HepG2 (cell line): ENCODE results near the gene FUT4. TPM values are rescaled to one million over a fixed set of nuclear protein-coding genes. Genes with fewer than 3 reads are reported as not detected.

ENCODE experiments used
- ATAC-seq: fragments of 200-7000 bp; cut with Tn5 transposase; 3 replicates; pipeline ENCODE4 v1.9.1; 2020; ENCODE audit warnings: mild to moderate bottlenecking, moderate library complexity
- BruUV-seq: library from RNA; stranded (reverse); fragments of 400-500 nt; replicated peaks from 2 replicates; lab custom pipeline; 2021; lab: Mats Ljungman, UMichigan
- CTCF ChIA-PET: fragments of 300-600 bp; formaldehyde crosslinking; extraction: SDS; loops from one replicate; lab custom pipeline; 2021; ENCODE audit warnings: low total read pairs, inconsistent platforms, low intra/inter-chr PET ratio; lab: Yijun Ruan, JAX
- POLR2A ChIA-PET: fragments of 350-600 bp; sonication (Branson Sonifier 250); formaldehyde crosslinking; loops from one replicate; lab custom pipeline; 2020; ENCODE audit warnings: antibody characterized with exemption, inconsistent platforms; lab: Yijun Ruan, JAX
- DNase-seq: peaks from one replicate; pipeline ENCODE4 v3.0.0-alpha.2; 2015; ENCODE audit warnings: low spot score
- FAIRE-seq: peaks from 3 replicates; lab custom pipeline; 2011; peaks lifted over from hg19 to GRCh38; lab: Jason Lieb, UNC
- H2AFZ ChIP-seq: one replicate; pipeline ENCODE4 v1.6.1; 2011; ENCODE audit warnings: low read length, inconsistent platforms
- H3K27ac ChIP-seq: fragments of 300-600 bp; 3 replicates; pipeline ENCODE4 v1.8.0; 2011; ENCODE audit warnings: mixed run types, mild to moderate bottlenecking, mixed read lengths, low read length, inconsistent platforms; ENCODE audit not compliant: insufficient read depth; ENCODE audit errors: extremely low read length
- H3K27me3 ChIP-seq, 2 experiments: fragments of 200-600 bp in 1 of 2; 2 replicates in 1 of 2; 3 replicates in 1 of 2; pipeline versions ENCODE4 v1.6.0 to v1.8.0; 2011; ENCODE audit warnings: low read length in 2 of 2, mild to moderate bottlenecking in 2 of 2, moderate library complexity in 2 of 2, inconsistent platforms in 1 of 2; ENCODE audit not compliant: insufficient read depth in 2 of 2, control insufficient read depth in 1 of 2
- H3K36me3 ChIP-seq, 2 experiments: fragments of 200-600 bp in 1 of 2; replicated peaks in 1 of 2; 2 replicates in 1 of 2; 3 replicates in 1 of 2; pipeline versions ENCODE4 v1.5.1 to v1.8.0; 2011; ENCODE audit warnings: low read length in 2 of 2, inconsistent platforms in 1 of 2; ENCODE audit not compliant: insufficient read depth in 2 of 2, control insufficient read depth in 1 of 2
- H3K4me1 ChIP-seq: 2 replicates; pipeline ENCODE4 v1.5.1; 2012; ENCODE audit warnings: low read length, inconsistent platforms; ENCODE audit not compliant: insufficient read depth
- H3K4me2 ChIP-seq: 2 replicates; pipeline ENCODE4 v1.6.0; 2011; ENCODE audit warnings: low read depth, low read length, inconsistent platforms
- H3K4me3 ChIP-seq, 3 experiments: fragments of 200-600 bp in 1 of 3; sonication (generic), shearing (Covaris generic) in 1 of 3; replicated peaks in 1 of 3; 2 replicates each; pipeline ENCODE4 v1.5.1; 2011 to 2016; ENCODE audit warnings: low read length in 3 of 3, inconsistent platforms in 2 of 3, low read depth in 2 of 3, mild to moderate bottlenecking in 2 of 3, control low read depth in 1 of 3, mixed read lengths in 1 of 3; ENCODE audit not compliant: insufficient read depth in 1 of 3
- H3K79me2 ChIP-seq: one replicate; pipeline ENCODE4 v1.6.1; 2011; ENCODE audit warnings: low read length, inconsistent platforms; ENCODE audit not compliant: insufficient read depth
- H3K9ac ChIP-seq: 2 replicates; pipeline ENCODE4 v1.6.0; 2011; ENCODE audit warnings: mild to moderate bottlenecking, low read depth, low read length, inconsistent platforms; ENCODE audit not compliant: insufficient read depth
- H3K9me3 ChIP-seq: 2 replicates; pipeline ENCODE4 v1.5.1; 2012; ENCODE audit warnings: mild to moderate bottlenecking, low read length
- H4K20me1 ChIP-seq: 2 replicates; pipeline ENCODE4 v1.6.0; 2011; ENCODE audit warnings: inconsistent platforms, mild to moderate bottlenecking, low read length, moderate library complexity; ENCODE audit not compliant: insufficient read depth
- CEBPG ChIP-seq: IDR thresholded peaks from 2 replicates; pipeline ENCODE4 v1.6.1; 2016
- HNF4A ChIP-seq: sonication (generic); formaldehyde crosslinking; IDR thresholded peaks from 2 replicates; pipeline ENCODE4 v1.4.0; 2020; ENCODE audit warnings: missing genetic modification reagents
- IRF2 ChIP-seq: IDR thresholded peaks from 2 replicates; pipeline ENCODE4 v1.6.1; 2018; ENCODE audit warnings: missing genetic modification reagents, missing compliant biosample characterization
- MIXL1 ChIP-seq: IDR thresholded peaks from 2 replicates; pipeline ENCODE4 v1.6.1; 2016
- RFX3 ChIP-seq: IDR thresholded peaks from 2 replicates; pipeline ENCODE4 v1.6.1; 2016; ENCODE audit warnings: missing biosample characterization, missing genetic modification reagents
- SIX1 ChIP-seq: sonication (generic); formaldehyde crosslinking; IDR thresholded peaks from 2 replicates; pipeline ENCODE4 v1.4.0; 2020; ENCODE audit warnings: missing genetic modification reagents, borderline replicate concordance
- SIX4 ChIP-seq: sonication (generic); formaldehyde crosslinking; IDR thresholded peaks from 2 replicates; pipeline ENCODE4 v1.4.0; 2020; ENCODE audit warnings: missing genetic modification reagents
- TBX3 ChIP-seq: fragments of 450-650 bp; IDR thresholded peaks from 2 replicates; pipeline ENCODE4 v1.6.1; 2017; ENCODE audit warnings: antibody characterized with exemption, mild to moderate bottlenecking, inconsistent platforms, borderline replicate concordance
- ZNF225 ChIP-seq: sonication (generic); formaldehyde crosslinking; IDR thresholded peaks from 2 replicates; pipeline ENCODE4 v1.4.0; 2020; ENCODE audit warnings: mild to moderate bottlenecking, missing genetic modification reagents
- ZNF629 ChIP-seq: sonication (generic); formaldehyde crosslinking; conservative IDR thresholded peaks from 2 replicates; pipeline ENCODE4 v1.5.0; 2020; ENCODE audit warnings: missing genetic modification reagents
- WGBS: methylation state at CpG from one replicate; pipeline ENCODE4 v1.1.6; 2017; ENCODE audit warnings: low lambda C conversion rate; 5-methylcytosine and 5-hydroxymethylcytosine counted together
- in situ Hi-C: cut with HindIII; loops from 2 replicates; pipeline ENCODE4 v1.10.0; 2017; ENCODE audit warnings: low pct_unique_long_range_greater_than_20kb; ENCODE audit not compliant: extremely low pct_ligation_motif_present
- intact Hi-C: fragments of 100-400 bp; cut with micrococcal nuclease; formaldehyde crosslinking; loops from one replicate; pipeline ENCODE4 v1.10.0; 2022; ENCODE audit not compliant: unreplicated experiment
- polyA plus RNA-seq, 8 experiments: library from polyadenylated mRNA; depleted of rRNA in 3 of 8; stranded (reverse) in 7 of 8; unstranded in 1 of 8; fragments of >200 nt; fragmentation: Illumina TruSeq in 4 of 8; extraction: Trizol in 4 of 8; gene quantifications; 2 replicates each; pipeline versions ENCODE4 v1.2.1 to v1.2.3, GENCODE V29; 2011 to 2016; ENCODE audit warnings: low read depth in 4 of 8, missing spikeins in 1 of 8, mixed read lengths in 1 of 8; ENCODE audit not compliant: insufficient read depth in 1 of 8
- total RNA-seq, 5 experiments: library from RNA; depleted of rRNA; stranded (reverse); fragments of >200 nt; fragmentation: Illumina TruSeq; extraction: Trizol; gene quantifications; 2 replicates each; pipeline ENCODE4 v1.2.3, GENCODE V29; 2016; ENCODE audit warnings: low read depth in 1 of 5
- TF ChIP-seq, protein P1 (sequence below): sonication (generic); formaldehyde crosslinking; conservative IDR thresholded peaks from 2 replicates; pipeline ENCODE4 v1.4.0; 2020; ENCODE audit warnings: mild to moderate bottlenecking, missing genetic modification reagents, moderate library complexity
- TF ChIP-seq, protein P2 (sequence below): IDR thresholded peaks from 2 replicates; pipeline ENCODE4 v1.4.0; 2020; ENCODE audit warnings: mild to moderate bottlenecking, missing genetic modification reagents

FUT4 gene
- total and polyA plus RNA-seq, 2 of the 13 experiments (the other 11 are each of a cell fraction or from before 2014, with no cell fraction given) = 0.28 to 0.60 TPM

DNA sequence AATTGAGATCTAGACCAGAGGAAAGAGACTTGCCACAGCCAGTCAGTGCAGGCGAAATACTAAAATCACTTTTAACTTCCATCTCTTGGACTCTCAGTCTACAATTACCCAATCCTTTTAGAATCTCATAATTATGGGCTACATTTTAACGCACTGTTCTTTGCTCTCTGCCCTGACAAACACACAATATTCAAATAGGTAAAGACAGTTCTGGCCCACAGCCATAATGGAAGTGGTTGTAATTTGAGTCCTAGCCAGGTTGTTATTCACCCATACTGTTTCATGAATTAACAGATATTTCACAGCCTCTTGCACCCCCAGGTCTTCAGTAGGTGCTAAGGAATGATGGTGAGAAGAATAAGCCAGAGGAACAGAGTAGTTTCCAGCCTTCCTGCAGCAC lies 30.6 kb upstream of the FUT4 start:
- WGBS = 0% methylated on average over 2 of the region's 2 CpGs

More for the DNA sequence above, 30.6 kb upstream of the FUT4 start:
- TF ChIP-seq TBX3 (0 out of 2 replicates have a peak, but pooled peaks have one; percentile 15), ZNF225 (CRISPR knock-in tag) (no peak), RFX3 (CRISPR knock-in tag) (no peak), IRF2 (CRISPR knock-in tag) (0 out of 2 replicates have a peak, but pooled peaks have one; percentile 16), SIX1 (peak; percentile 42; the same call in 1 of the 2 replicates), SIX4 (CRISPR knock-in tag) (peak; percentile 69; the same call in 1 of the 2 replicates), HNF4A (CRISPR knock-in tag) (peak; percentile 65), MIXL1 (peak; percentile 51; the same call in 1 of the 2 replicates), CEBPG (CRISPR knock-in tag) (peak; percentile 57), ZNF629 (CRISPR knock-in tag) (no peak)
- TF ChIP-seq, protein P1, sequence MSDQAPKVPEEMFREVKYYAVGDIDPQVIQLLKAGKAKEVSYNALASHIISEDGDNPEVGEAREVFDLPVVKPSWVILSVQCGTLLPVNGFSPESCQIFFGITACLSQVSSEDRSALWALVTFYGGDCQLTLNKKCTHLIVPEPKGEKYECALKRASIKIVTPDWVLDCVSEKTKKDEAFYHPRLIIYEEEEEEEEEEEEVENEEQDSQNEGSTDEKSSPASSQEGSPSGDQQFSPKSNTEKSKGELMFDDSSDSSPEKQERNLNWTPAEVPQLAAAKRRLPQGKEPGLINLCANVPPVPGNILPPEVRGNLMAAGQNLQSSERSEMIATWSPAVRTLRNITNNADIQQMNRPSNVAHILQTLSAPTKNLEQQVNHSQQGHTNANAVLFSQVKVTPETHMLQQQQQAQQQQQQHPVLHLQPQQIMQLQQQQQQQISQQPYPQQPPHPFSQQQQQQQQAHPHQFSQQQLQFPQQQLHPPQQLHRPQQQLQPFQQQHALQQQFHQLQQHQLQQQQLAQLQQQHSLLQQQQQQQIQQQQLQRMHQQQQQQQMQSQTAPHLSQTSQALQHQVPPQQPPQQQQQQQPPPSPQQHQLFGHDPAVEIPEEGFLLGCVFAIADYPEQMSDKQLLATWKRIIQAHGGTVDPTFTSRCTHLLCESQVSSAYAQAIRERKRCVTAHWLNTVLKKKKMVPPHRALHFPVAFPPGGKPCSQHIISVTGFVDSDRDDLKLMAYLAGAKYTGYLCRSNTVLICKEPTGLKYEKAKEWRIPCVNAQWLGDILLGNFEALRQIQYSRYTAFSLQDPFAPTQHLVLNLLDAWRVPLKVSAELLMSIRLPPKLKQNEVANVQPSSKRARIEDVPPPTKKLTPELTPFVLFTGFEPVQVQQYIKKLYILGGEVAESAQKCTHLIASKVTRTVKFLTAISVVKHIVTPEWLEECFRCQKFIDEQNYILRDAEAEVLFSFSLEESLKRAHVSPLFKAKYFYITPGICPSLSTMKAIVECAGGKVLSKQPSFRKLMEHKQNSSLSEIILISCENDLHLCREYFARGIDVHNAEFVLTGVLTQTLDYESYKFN (CRISPR knock-in tag) = peak; percentile 64
- TF ChIP-seq, protein P2, sequence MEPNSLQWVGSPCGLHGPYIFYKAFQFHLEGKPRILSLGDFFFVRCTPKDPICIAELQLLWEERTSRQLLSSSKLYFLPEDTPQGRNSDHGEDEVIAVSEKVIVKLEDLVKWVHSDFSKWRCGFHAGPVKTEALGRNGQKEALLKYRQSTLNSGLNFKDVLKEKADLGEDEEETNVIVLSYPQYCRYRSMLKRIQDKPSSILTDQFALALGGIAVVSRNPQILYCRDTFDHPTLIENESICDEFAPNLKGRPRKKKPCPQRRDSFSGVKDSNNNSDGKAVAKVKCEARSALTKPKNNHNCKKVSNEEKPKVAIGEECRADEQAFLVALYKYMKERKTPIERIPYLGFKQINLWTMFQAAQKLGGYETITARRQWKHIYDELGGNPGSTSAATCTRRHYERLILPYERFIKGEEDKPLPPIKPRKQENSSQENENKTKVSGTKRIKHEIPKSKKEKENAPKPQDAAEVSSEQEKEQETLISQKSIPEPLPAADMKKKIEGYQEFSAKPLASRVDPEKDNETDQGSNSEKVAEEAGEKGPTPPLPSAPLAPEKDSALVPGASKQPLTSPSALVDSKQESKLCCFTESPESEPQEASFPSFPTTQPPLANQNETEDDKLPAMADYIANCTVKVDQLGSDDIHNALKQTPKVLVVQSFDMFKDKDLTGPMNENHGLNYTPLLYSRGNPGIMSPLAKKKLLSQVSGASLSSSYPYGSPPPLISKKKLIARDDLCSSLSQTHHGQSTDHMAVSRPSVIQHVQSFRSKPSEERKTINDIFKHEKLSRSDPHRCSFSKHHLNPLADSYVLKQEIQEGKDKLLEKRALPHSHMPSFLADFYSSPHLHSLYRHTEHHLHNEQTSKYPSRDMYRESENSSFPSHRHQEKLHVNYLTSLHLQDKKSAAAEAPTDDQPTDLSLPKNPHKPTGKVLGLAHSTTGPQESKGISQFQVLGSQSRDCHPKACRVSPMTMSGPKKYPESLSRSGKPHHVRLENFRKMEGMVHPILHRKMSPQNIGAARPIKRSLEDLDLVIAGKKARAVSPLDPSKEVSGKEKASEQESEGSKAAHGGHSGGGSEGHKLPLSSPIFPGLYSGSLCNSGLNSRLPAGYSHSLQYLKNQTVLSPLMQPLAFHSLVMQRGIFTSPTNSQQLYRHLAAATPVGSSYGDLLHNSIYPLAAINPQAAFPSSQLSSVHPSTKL (CRISPR knock-in tag) = peak; percentile 38; the same call in 1 of the 2 replicates
- TF ChIP-seq, all 625 proteins: peak for 9
- no peak for FAIRE-seq
- Histone ChIP-seq H3K36me3 (no peaks in the 10 kb centered on the region), H3K27me3 (peaks cover 0 to 1% of the 10 kb centered on the region in 2 experiments; a peak in 1 of 5 replicates), H3K27ac (peak overlapping the region; percentile 23), H3K4me3 (peak overlapping the region in 1 of 3 experiments; percentile 71; a peak in 1 of 6 replicates), H3K4me1 (peaks cover 49% of the 10 kb centered on the region), H3K4me2 (peak overlapping the region; percentile 95), H3K9me3 (no peaks in the 10 kb centered on the region), H3K79me2 (no peaks in the 10 kb centered on the region), H4K20me1 (no peaks in the 10 kb centered on the region), H3K9ac (no peak overlapping the region), H2AFZ (no peak overlapping the region)
- in situ Hi-C loops (no loop called here), intact Hi-C loops (loop anchor here (10.0 kb wide), 1 partner anchor 552 kb away; the partner anchor contains the start of gene SRSF8)
- peak; percentile 72 for DNase-seq
- POLR2A ChIA-PET = interaction anchor here (1.3 kb wide), 2 partner anchors 19 to 772 kb away, joined by 3 to 5 read pairs; partner anchors contain the start of genes ANKRD49, C11orf54, MRE11 and TAF1D
- peak; percentile 64 for ATAC-seq
- CTCF ChIA-PET = no interaction called here
- BruUV-seq = no TSS peak
